NT2/D1 (cell line): Measurements from ENCODE around the gene EDAR.

Source experiments
- SUZ12 ChIP-seq: IDR thresholded peaks from 2 replicates; pipeline ENCODE4 v1.6.1; 2011; ENCODE audit not compliant: insufficient read length, insufficient read depth; ENCODE audit errors: extremely low read depth
- YY1 ChIP-seq: IDR thresholded peaks from 2 replicates; pipeline ENCODE4 v1.6.1; 2011; ENCODE audit not compliant: insufficient read length, insufficient read depth
- ZNF274 ChIP-seq: IDR thresholded peaks from 2 replicates; pipeline ENCODE4 v1.6.1; 2011; ENCODE audit warnings: mild to moderate bottlenecking, low read depth, low read length

GRCh38 chr2:108919571-108920373 is 69.2 kb downstream of the EDAR start:
- TF ChIP-seq SUZ12 (no peak), ZNF274 (no peak), YY1 (no peak)
